K562 (cell line): ENCODE measurements around the gene CLEC4A. TPM values are rescaled to one million over a fixed set of nuclear protein-coding genes. Genes with fewer than 3 reads are reported as not detected.
A peak's percentile ranks its signal among the peaks of the same experiment; 100 is the strongest.
"Not testable (repeated sequence)": the region's sequence is repeated elsewhere in the genome, so short reads cannot be mapped to it uniquely, and the experiment has no call there.

Experiments
- ATAC-seq: fragments of 200-7000 bp; cut with Tn5 transposase; 3 replicates; pipeline ENCODE4 v1.9.1; 2020; ENCODE audit warnings: moderate library complexity
- BruUV-seq: library from RNA; stranded (reverse); fragments of 400-500 nt; replicated peaks from 2 replicates; lab custom pipeline; 2021; lab: Mats Ljungman, UMichigan
- CTCF ChIA-PET: fragments of 300-600 bp; formaldehyde crosslinking; extraction: SDS; loops from one replicate; lab custom pipeline; 2021; ENCODE audit warnings: low intra/inter-chr PET ratio; lab: Yijun Ruan, JAX
- POLR2A ChIA-PET: fragments of 300-600, 350-650 bp; sonication (Branson Sonifier 250); formaldehyde crosslinking; extraction: SDS; loops from one replicate; lab custom pipeline; 2021; ENCODE audit warnings: antibody characterized with exemption, inconsistent platforms; lab: Yijun Ruan, JAX
- DNase-seq, 4 experiments: peaks; one replicate each; pipeline versions ENCODE4 v3.0.0 to v3.0.0-alpha.2; 2011 to 2018; ENCODE audit warnings: low spot score in 3 of 4, mixed read lengths in 3 of 4; ENCODE audit errors: extremely low read depth in 1 of 4
- FAIRE-seq: peaks from 2 replicates; lab custom pipeline; 2011; peaks lifted over from hg19 to GRCh38; lab: Jason Lieb, UNC
- H2AFZ ChIP-seq: 2 replicates; pipeline ENCODE4 v1.6.0; 2011; ENCODE audit warnings: low read depth, low read length, control low read depth, inconsistent platforms
- H3K27ac ChIP-seq: fragments of 200-600 bp; 3 replicates; pipeline ENCODE4 v1.8.0; 2011; ENCODE audit warnings: low read depth, mild to moderate bottlenecking, control low read depth, inconsistent platforms, low read length, moderate library complexity, mixed read lengths; ENCODE audit errors: extremely low read depth
- H3K27me3 ChIP-seq, 2 experiments: fragments of 300-600 bp in 1 of 2; 2 replicates in 1 of 2; 3 replicates in 1 of 2; pipeline versions ENCODE4 v1.6.0 to v1.8.0; 2011; ENCODE audit warnings: inconsistent platforms in 2 of 2, low read length in 2 of 2, mild to moderate bottlenecking in 1 of 2, mixed read lengths in 1 of 2, moderate library complexity in 1 of 2; ENCODE audit not compliant: control insufficient read depth in 2 of 2, insufficient read depth in 2 of 2
- H3K36me3 ChIP-seq: fragments of 300-600 bp; 3 replicates; pipeline ENCODE4 v1.8.0; 2011; ENCODE audit warnings: mild to moderate bottlenecking, low read length, inconsistent platforms; ENCODE audit not compliant: control insufficient read depth, insufficient read depth
- H3K4me1 ChIP-seq, 2 experiments: fragments of 200-600 bp in 1 of 2; replicated peaks in 1 of 2; 2 replicates in 1 of 2; 3 replicates in 1 of 2; pipeline versions ENCODE4 v1.5.1 to v1.8.0; 2011; ENCODE audit warnings: inconsistent platforms in 2 of 2, low read length in 2 of 2, mild to moderate bottlenecking in 1 of 2, mixed read lengths in 1 of 2, moderate library complexity in 1 of 2; ENCODE audit not compliant: control insufficient read depth in 2 of 2, insufficient read depth in 2 of 2
- H3K4me2 ChIP-seq: 2 replicates; pipeline ENCODE4 v1.6.1; 2011; ENCODE audit warnings: low read length, control low read depth, inconsistent platforms, mixed read lengths; ENCODE audit not compliant: insufficient read depth
- H3K4me3 ChIP-seq: fragments of 200-600 bp; sonication (generic), shearing (Covaris generic); 2 replicates; pipeline ENCODE4 v1.5.1; 2016; ENCODE audit warnings: control low read depth, inconsistent platforms
- H3K79me2 ChIP-seq: fragments of 200-600 bp; 3 replicates; pipeline ENCODE4 v1.8.0; 2011; ENCODE audit warnings: low read length, inconsistent platforms; ENCODE audit not compliant: control insufficient read depth, insufficient read depth
- H3K9ac ChIP-seq, 2 experiments: 2 replicates each; pipeline versions ENCODE4 v1.6.0 to v1.6.1; 2011; ENCODE audit warnings: low read depth in 2 of 2, low read length in 2 of 2, control low read depth in 1 of 2, inconsistent platforms in 1 of 2, mild to moderate bottlenecking in 1 of 2, mixed read lengths in 1 of 2; ENCODE audit not compliant: insufficient read depth in 1 of 2
- H3K9me1 ChIP-seq: one replicate; pipeline ENCODE4 v1.6.0; 2011; ENCODE audit warnings: inconsistent platforms, mild to moderate bottlenecking, low read length, moderate library complexity; ENCODE audit not compliant: control insufficient read depth, insufficient read depth
- H3K9me3 ChIP-seq: replicated peaks from 2 replicates; pipeline ENCODE4 v1.5.1; 2011; ENCODE audit warnings: low read depth, low read length, inconsistent platforms; ENCODE audit not compliant: control insufficient read depth, insufficient read depth
- H4K20me1 ChIP-seq: replicated peaks from 2 replicates; pipeline ENCODE4 v1.6.1; 2011; ENCODE audit warnings: low read length, inconsistent platforms, mixed read lengths; ENCODE audit not compliant: control insufficient read depth, insufficient read depth
- BRD9 ChIP-seq: fragments of 450-650 bp; IDR thresholded peaks from 2 replicates; pipeline ENCODE4 v1.6.1; 2018; ENCODE audit warnings: low read depth; ENCODE audit not compliant: partially characterized antibody
- ETS2 ChIP-seq: IDR thresholded peaks from 2 replicates; pipeline ENCODE4 v1.6.1; 2016; ENCODE audit warnings: borderline replicate concordance, missing genetic modification characterization, mild to moderate bottlenecking, moderate library complexity, missing compliant biosample characterization; ENCODE audit not compliant: poor library complexity, severe bottlenecking
- HMGXB4 ChIP-seq: sonication (generic); formaldehyde crosslinking; IDR thresholded peaks from 2 replicates; pipeline ENCODE4 v1.8.1; 2023; ENCODE audit warnings: mild to moderate bottlenecking, missing genetic modification reagents
- NR0B1 ChIP-seq: fragments of 450-650 bp; IDR thresholded peaks from one replicate; pipeline ENCODE4 v1.6.1; 2018; ENCODE audit warnings: mild to moderate bottlenecking, moderate library complexity; ENCODE audit not compliant: partially characterized antibody
- PHB ChIP-seq: fragments of 250-450 bp; sonication (Bioruptor Pico); IDR thresholded peaks from 2 replicates; pipeline ENCODE4 v1.5.0; 2021
- SPI1 ChIP-seq: IDR thresholded peaks from 2 replicates; pipeline ENCODE4 v1.6.1; 2011; ENCODE audit warnings: low read depth, low read length, control low read depth, borderline replicate concordance
- ZBTB2 ChIP-seq: fragments of 450-650 bp; IDR thresholded peaks from 2 replicates; pipeline ENCODE4 v1.6.1; 2016; ENCODE audit warnings: antibody characterized with exemption
- WGBS: fragments of 100-300 bp; shearing (Covaris generic); methylation state at CpG from one replicate; pipeline ENCODE4 v1.1.6; 2016; ENCODE audit warnings: low coverage, mixed read lengths; ENCODE audit not compliant: insufficient coverage; ENCODE audit errors: missing lambda C conversion rate; 5-methylcytosine and 5-hydroxymethylcytosine counted together
- in situ Hi-C: fragments of 300-500 bp; cut with MboI; formaldehyde crosslinking; loops from 4 replicates; pipeline ENCODE4 v1.15.0; 2018; ENCODE audit warnings: inconsistent platforms, mixed read lengths
- intact Hi-C: fragments of 100-400 bp; cut with micrococcal nuclease; formaldehyde crosslinking; loops from 2 replicates; pipeline ENCODE4 v1.14.2; 2022
- polyA plus RNA-seq, 8 experiments: library from polyadenylated mRNA; depleted of rRNA in 4 of 8; stranded (reverse) in 5 of 8; unstranded in 3 of 8; fragments of >200 nt; fragmentation: Nextera tagmentation in 2 of 8; fragmentation: Illumina TruSeq in 1 of 8; extraction: Ambion mirVana in 2 of 8; extraction: Trizol in 1 of 8; gene quantifications; 2 replicates each; pipeline versions ENCODE4 v1.2.1 to v1.2.3, GENCODE V29; 2011 to 2014; ENCODE audit warnings: inconsistent platforms in 1 of 8, missing spikeins in 1 of 8
- total RNA-seq, 7 experiments: library from RNA; depleted of rRNA in 6 of 7; stranded (reverse); fragments of >200 nt in 6 of 7; fragmentation: Illumina TruSeq in 2 of 7; extraction: Trizol in 2 of 7; gene quantifications; 2 replicates each; pipeline versions ENCODE4 v1.2.1 to v1.2.3, GENCODE V29; 2011 to 2021; ENCODE audit warnings: low replicate concordance in 1 of 7

CLEC4A gene
- total and polyA plus RNA-seq, 9 of the 15 experiments (the other 6 are each of a cell fraction or from before 2014, with no cell fraction given) = 0.06 to 0.27 (median 0.18) TPM; not detected in 5

GRCh38 chr12:8088574-8088973 lies 34.8 kb upstream of the CLEC4A start (continued):
- no peak for TF ChIP-seq NR0B1

- peaks cover 69% of the 10 kb centered on the region for H3K36me3 ChIP-seq
- DNase-seq, in situ Hi-C loops, H3K27ac ChIP-seq, H3K4me1 ChIP-seq, H3K9me1 ChIP-seq, H3K9ac ChIP-seq, H3K9me3 ChIP-seq, CTCF ChIA-PET, H3K27me3 ChIP-seq, BruUV-seq, H3K4me2 ChIP-seq, POLR2A ChIA-PET, FAIRE-seq, H4K20me1 ChIP-seq, H3K4me3 ChIP-seq, ATAC-seq, H2AFZ ChIP-seq: not testable (repeated sequence)
- H3K79me2 ChIP-seq = peaks cover 46% of the 10 kb centered on the region
- intact Hi-C loops = loop anchor here (10.0 kb wide), 1 partner anchor 154 kb away; the partner anchor contains the start of gene SLC2A3
- WGBS = 91% methylated on average over 11 of the region's 11 CpGs
These were observed 34.1 kb upstream of the CLEC4A start for GRCh38 chr12:8089277-8089676.

- Histone ChIP-seq H3K27ac (no peak overlapping the region), H3K27me3 (no peaks in the 10 kb centered on the region), H3K36me3 (peaks cover 70% of the 10 kb centered on the region), H2AFZ (no peak overlapping the region), H3K4me3 (no peak overlapping the region), H3K4me1 (no peaks in the 10 kb centered on the region), H3K79me2 (peaks cover 41% of the 10 kb centered on the region), H3K9me3 (no peaks in the 10 kb centered on the region), H4K20me1 (no peaks in the 10 kb centered on the region), H3K4me2 (no peak overlapping the region), H3K9me1 (no peaks in the 10 kb centered on the region), H3K9ac (no peak overlapping the region)
- in situ Hi-C loops (no loop called here), intact Hi-C loops (loop anchor here (10.0 kb wide), 1 partner anchor 155 kb away; the partner anchor contains the start of gene SLC2A3)
- CTCF ChIA-PET = no interaction called here
- no peak for FAIRE-seq
- no TSS peak for BruUV-seq
- no peak for DNase-seq
- WGBS = 100% methylated on average over 5 of the region's 5 CpGs
- ATAC-seq = no peak
- POLR2A ChIA-PET = interaction anchor here (0.6 kb wide), 1 partner anchor 166 kb away, joined by 3 read pairs; no protein-coding TSS in a partner anchor
- TF ChIP-seq BRD9 (no peak), ETS2 (tag) (no peak), HMGXB4 (CRISPR knock-in tag) (no peak), ZBTB2 (no peak), PHB (CRISPR knock-in tag) (no peak), SPI1 (0 out of 2 replicates have a peak, but pooled peaks have one; percentile 11)
These were observed 33.7 kb upstream of the CLEC4A start for GRCh38 chr12:8089716-8090115.
